ENCODE results near the gene CHD2. TPM values are rescaled to one million over a fixed set of nuclear protein-coding genes. Genes with fewer than 3 reads are reported as not detected.

CHD2 gene
- total and polyA plus RNA-seq, 2 donors (not counting 3 experiments of a cell fraction or from before 2014, with no cell fraction given) = 53.8 to 97.9 TPM

GRCh38 chr15:93036951-93037819, 137.1 kb downstream of the CHD2 start:
- Histone ChIP-seq H3K4me3 (replicated peaks in 1 of 3; ENCODE audit: insufficient read depth in 1 of 3, low read depth in 1 of 3, low read length in 3 of 3) (no peak overlapping the region), H3K4me1 (ENCODE audit: control insufficient read depth, extremely low read depth, insufficient read depth, low read length) (no peaks in the 10 kb centered on the region), H3K4me2 (ENCODE audit: insufficient read depth, low read length) (no peak overlapping the region), H3K27me3 (ENCODE audit: control insufficient read depth in 2 of 2, insufficient read depth in 2 of 2, low read length in 2 of 2) (no peaks in the 10 kb centered on the region), H3K27ac (ENCODE audit: insufficient read depth, low read depth, low read length) (no peak overlapping the region), H3K79me2 (ENCODE audit: control insufficient read depth, insufficient read depth, low read length) (no peaks in the 10 kb centered on the region), H3K9me1 (replicated peaks; ENCODE audit: control insufficient read depth, extremely low read depth, insufficient read depth, low read length) (no peaks in the 10 kb centered on the region), H4K20me1 (replicated peaks; ENCODE audit: control insufficient read depth, extremely low read depth, insufficient read depth, low read length) (no peaks in the 10 kb centered on the region), H3K9ac (replicated peaks; ENCODE audit: extremely low read depth, insufficient read depth, low read length) (no peak overlapping the region), H2AFZ (ENCODE audit: low read depth, low read length) (no peak overlapping the region), H3K9me3 (replicated peaks; ENCODE audit: control insufficient read depth, insufficient read depth, low read length) (no peaks in the 10 kb centered on the region), H3K36me3 (ENCODE audit: control insufficient read depth in 2 of 2, extremely low read depth in 1 of 2, insufficient read depth in 2 of 2, low read length in 2 of 2) (no peaks in the 10 kb centered on the region)
- TF ChIP-seq MYC (IDR thresholded peaks at IDR 0.05; ENCODE audit: low read depth, low read length) (no peak), CTCF (IDR thresholded peaks at IDR 0.05; ENCODE audit: extremely low read depth in 1 of 2, insufficient read depth in 1 of 2, low read depth in 1 of 2, low read length in 2 of 2) (no peak), JUN (IDR thresholded peaks at IDR 0.05; ENCODE audit: borderline replicate concordance, insufficient read depth, insufficient read length, low read depth) (no peak), EZH2 (IDR thresholded peaks at IDR 0.05; ENCODE audit: borderline replicate concordance, low read depth, low read length, severe bottlenecking) (no peak), GATA2 (IDR thresholded peaks at IDR 0.05; ENCODE audit: insufficient read depth, insufficient read length, low read depth, low read length) (no peak), FOS (IDR thresholded peaks at IDR 0.05; ENCODE audit: borderline replicate concordance, insufficient read depth, low read length) (no peak), POLR2AphosphoS5 (IDR thresholded peaks at IDR 0.05; ENCODE audit: insufficient read depth, low read depth, low read length) (no peak), POLR2A (IDR thresholded peaks at IDR 0.05; ENCODE audit: low read depth, low read length) (no peak), MAX (IDR thresholded peaks at IDR 0.05; ENCODE audit: insufficient read depth, insufficient read length) (no peak)
- ChIA-PET CTCF (interaction anchor here (0.8 to 4.8 kb wide), 2 partner anchors 240 to 1287 kb away, joined by 3 to 29 read pairs; no protein-coding TSS in a partner anchor), POLR2A (no interaction called here)
- no peak for DNase-seq (ENCODE audit: low read depth, low spot score)
- intact Hi-C loops (cut with micrococcal nuclease) = no loop called here
- dilution Hi-C loops (cut with MboI; ENCODE audit: extremely low pct_ligation_motif_present, low sequenced_read_pairs) = no loop called here
- FAIRE-seq = no peak
- no TSS peak for BruUV-seq (replicated peaks)
